Peyer's patch (tissue), 4 donors: Measurements from ENCODE around the gene GTF2A1L. TPM values are rescaled to one million over a fixed set of nuclear protein-coding genes. Genes with fewer than 3 reads are reported as not detected.

Experiments used
- DNase-seq, 3 donors: peaks; one replicate each; pipeline ENCODE4 v3.0.0-alpha.2; 2017 to 2019
- H3K27ac ChIP-seq, 4 donors: fragments of 200-600 bp; sonication (generic); one replicate each; pipeline ENCODE4 v1.5.1; 2016 to 2019
- H3K27me3 ChIP-seq, 2 donors: fragments of 200-600 bp; sonication (generic); one replicate each; pipeline ENCODE4 v1.5.1; 2019
- H3K36me3 ChIP-seq, 3 donors: fragments of 200-600 bp; sonication (generic); one replicate each; pipeline ENCODE4 v1.5.1; 2016 to 2019
- H3K4me1 ChIP-seq, 4 donors: fragments of 200-600 bp; sonication (generic); one replicate each; pipeline ENCODE4 v1.5.1; 2016 to 2019
- H3K4me3 ChIP-seq, 4 donors: fragments of 200-600 bp; sonication (generic); 1 replicate in 3 of 4; 2 replicates in 1 of 4; pipeline ENCODE4 v1.5.1; 2016 to 2019; ENCODE audit warnings: mild to moderate bottlenecking in 1 of 4
- H3K9me3 ChIP-seq, 4 donors: fragments of 200-600 bp; sonication (generic); one replicate each; pipeline ENCODE4 v1.5.1; 2016 to 2019; ENCODE audit warnings: mild to moderate bottlenecking in 1 of 4
- POLR2A ChIP-seq, 2 donors: fragments of 450-650 bp; IDR thresholded peaks; one replicate each; pipeline ENCODE4 v1.5.1; 2017; ENCODE audit warnings: antibody characterized with exemption in 2 of 2, mild to moderate bottlenecking in 2 of 2, moderate library complexity in 2 of 2
- total RNA-seq, 4 donors: library from RNA; depleted of rRNA; stranded (reverse); fragments of >200 nt; gene quantifications; one replicate each; pipeline ENCODE4 v1.1.0, GENCODE V29; 2016
- TF ChIP-seq, protein P1 (sequence below), 6 experiments: fragments of 450-650 bp in 4 of 6; fragments of 200-600 bp in 2 of 6; sonication (generic) in 1 of 6; IDR thresholded peaks; one replicate each; pipeline ENCODE4 v1.5.1; 2017 to 2019; ENCODE audit warnings: antibody characterized with exemption in 6 of 6, mild to moderate bottlenecking in 3 of 6, moderate library complexity in 1 of 6

The GTF2A1L gene
- total RNA-seq, 4 donors from 2014 or later = 0.94 to 11.6 TPM; not detected in 2

DNA sequence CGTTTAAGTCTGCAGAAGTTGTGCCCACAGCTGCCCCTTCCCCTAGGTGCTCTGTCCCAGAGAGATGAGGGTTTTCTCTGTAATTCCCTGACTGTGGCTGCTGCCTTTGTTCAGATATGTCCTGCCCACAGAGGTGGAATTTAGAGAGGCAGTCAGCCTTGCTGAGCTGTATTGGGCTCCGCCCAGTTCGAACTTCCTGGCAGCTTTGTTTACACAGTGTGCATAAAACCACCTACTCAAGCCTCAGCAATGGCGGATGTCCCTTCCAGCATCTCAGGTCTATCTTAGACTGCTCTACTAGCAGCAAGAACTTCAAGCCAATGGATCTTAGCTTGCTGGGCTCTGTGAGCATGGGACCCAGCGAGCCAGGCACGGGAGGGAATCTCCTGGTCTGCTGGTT lies 89.8 kb downstream of the GTF2A1L start:
- no peak for DNase-seq
- TF ChIP-seq, protein P1, sequence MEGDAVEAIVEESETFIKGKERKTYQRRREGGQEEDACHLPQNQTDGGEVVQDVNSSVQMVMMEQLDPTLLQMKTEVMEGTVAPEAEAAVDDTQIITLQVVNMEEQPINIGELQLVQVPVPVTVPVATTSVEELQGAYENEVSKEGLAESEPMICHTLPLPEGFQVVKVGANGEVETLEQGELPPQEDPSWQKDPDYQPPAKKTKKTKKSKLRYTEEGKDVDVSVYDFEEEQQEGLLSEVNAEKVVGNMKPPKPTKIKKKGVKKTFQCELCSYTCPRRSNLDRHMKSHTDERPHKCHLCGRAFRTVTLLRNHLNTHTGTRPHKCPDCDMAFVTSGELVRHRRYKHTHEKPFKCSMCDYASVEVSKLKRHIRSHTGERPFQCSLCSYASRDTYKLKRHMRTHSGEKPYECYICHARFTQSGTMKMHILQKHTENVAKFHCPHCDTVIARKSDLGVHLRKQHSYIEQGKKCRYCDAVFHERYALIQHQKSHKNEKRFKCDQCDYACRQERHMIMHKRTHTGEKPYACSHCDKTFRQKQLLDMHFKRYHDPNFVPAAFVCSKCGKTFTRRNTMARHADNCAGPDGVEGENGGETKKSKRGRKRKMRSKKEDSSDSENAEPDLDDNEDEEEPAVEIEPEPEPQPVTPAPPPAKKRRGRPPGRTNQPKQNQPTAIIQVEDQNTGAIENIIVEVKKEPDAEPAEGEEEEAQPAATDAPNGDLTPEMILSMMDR (IDR thresholded peaks at IDR 0.05) = no peak
- TF ChIP-seq POLR2A (IDR thresholded peaks at IDR 0.05) = no peak
- Histone ChIP-seq H3K36me3 (no peaks in the 10 kb centered on the region), H3K27ac (no peak overlapping the region), H3K4me3 (no peak overlapping the region), H3K27me3 (no peaks in the 10 kb centered on the region), H3K9me3 (no peaks in the 10 kb centered on the region), H3K4me1 (no peaks in the 10 kb centered on the region)

DNA sequence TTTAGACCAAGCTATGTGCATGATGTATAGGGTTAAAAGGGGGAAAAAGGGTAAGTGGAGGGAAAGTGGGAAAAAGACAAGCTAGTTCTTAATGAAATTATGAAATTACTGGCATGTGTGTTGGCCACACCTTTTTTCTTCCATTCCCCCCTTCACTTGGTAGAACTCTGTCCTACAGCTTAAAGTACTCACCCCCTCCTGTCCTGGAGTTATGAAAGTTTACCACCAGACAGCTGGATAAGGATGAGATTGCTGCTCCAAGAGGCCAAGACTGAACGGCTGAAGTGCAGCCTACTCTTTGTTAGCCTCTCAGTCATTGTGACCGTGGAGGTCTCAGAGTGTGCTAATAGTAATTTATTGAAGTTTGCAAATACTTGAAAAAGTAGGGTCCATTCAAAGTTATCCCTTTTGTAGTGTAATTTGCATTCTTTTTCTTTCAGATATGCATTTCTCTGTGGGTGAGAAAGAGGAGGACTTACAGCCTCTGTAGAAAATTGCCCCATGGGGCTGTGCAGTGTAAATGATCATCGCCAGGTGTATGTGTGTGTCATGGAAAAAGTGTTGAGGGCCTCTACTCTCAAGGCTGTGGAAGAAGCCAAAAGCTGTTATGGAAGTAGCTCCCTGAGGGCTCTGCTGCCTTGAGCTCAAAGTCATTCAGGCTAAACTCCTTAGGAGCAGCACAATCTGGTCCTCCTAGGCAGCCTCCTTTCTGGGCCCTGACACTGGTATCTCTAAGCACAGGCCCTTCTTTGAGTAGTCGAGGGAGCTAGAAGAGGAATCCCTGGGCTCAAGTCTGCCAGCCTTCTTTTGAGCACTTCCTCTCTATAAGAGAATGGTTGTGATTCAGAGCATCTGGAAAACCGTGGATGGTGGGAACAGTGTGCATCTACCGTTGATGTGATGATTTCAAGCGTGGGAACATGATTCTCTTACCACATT lies 91.7 kb downstream of the GTF2A1L start:
- H3K4me1 ChIP-seq = no peaks in the 10 kb centered on the region
- TF ChIP-seq, protein P1 (IDR thresholded peaks at IDR 0.05) = no peak
- no peak for TF ChIP-seq POLR2A (IDR thresholded peaks at IDR 0.05)
- no peaks in the 10 kb centered on the region for H3K9me3 ChIP-seq
- DNase-seq = no peak
- no peaks in the 10 kb centered on the region for H3K27me3 ChIP-seq
- H3K4me3 ChIP-seq = no peak overlapping the region
- H3K27ac ChIP-seq = no peak overlapping the region
- H3K36me3 ChIP-seq = no peaks in the 10 kb centered on the region

DNA sequence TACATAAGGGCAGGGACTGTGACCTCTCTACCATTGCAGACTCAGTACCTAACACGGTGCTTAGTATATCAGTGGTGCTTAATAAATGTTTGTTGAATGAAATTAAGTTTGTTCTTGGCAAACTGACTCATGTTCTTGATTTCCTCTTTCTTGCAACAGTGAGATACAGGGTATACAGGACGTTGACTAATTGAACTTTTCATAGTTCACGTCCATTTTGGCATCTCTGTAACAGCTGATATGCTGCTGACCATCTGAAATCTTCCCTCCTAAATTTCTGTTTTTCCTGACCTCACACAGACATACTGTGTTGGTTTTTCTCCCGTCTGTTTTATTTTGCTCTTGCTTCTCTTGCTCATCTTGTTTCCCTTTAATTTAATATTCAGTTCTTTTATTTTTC lies 93.7 kb downstream of the GTF2A1L start:
- H3K36me3 ChIP-seq = no peaks in the 10 kb centered on the region
- H3K4me1 ChIP-seq = no peaks in the 10 kb centered on the region
- H3K4me3 ChIP-seq = no peak overlapping the region
- no peaks in the 10 kb centered on the region for H3K9me3 ChIP-seq
- no peaks in the 10 kb centered on the region for H3K27me3 ChIP-seq
- no peak overlapping the region for H3K27ac ChIP-seq
- no peak for DNase-seq
- no peak for TF ChIP-seq POLR2A (IDR thresholded peaks at IDR 0.05)
- TF ChIP-seq, protein P1 (IDR thresholded peaks at IDR 0.05) = no peak

DNA sequence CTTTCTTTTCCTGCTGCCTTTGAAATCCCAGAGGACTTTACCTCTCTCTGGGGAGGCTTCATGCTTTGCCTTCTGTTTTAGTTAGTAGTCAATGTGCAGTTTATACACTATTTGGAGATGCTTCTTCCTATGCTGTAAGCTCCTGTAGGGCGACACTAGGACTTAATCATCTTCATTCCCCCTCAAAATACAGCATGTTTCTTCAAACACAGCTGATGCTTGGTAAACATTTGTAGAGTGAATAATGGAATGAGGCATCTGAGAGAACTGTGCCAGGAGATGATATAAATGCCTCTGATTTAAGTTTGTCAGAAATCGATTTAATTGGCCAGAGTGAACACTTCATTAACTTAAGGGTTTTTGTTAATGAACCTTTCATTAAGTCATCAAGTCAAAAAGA lies 94.5 kb downstream of the GTF2A1L start:
- H3K36me3 ChIP-seq = no peaks in the 10 kb centered on the region
- no peak overlapping the region for H3K27ac ChIP-seq
- TF ChIP-seq POLR2A (IDR thresholded peaks at IDR 0.05) = no peak
- TF ChIP-seq, protein P1 (IDR thresholded peaks at IDR 0.05) = no peak
- no peaks in the 10 kb centered on the region for H3K9me3 ChIP-seq
- no peaks in the 10 kb centered on the region for H3K4me1 ChIP-seq
- H3K27me3 ChIP-seq = no peaks in the 10 kb centered on the region
- no peak overlapping the region for H3K4me3 ChIP-seq
- no peak for DNase-seq

DNA sequence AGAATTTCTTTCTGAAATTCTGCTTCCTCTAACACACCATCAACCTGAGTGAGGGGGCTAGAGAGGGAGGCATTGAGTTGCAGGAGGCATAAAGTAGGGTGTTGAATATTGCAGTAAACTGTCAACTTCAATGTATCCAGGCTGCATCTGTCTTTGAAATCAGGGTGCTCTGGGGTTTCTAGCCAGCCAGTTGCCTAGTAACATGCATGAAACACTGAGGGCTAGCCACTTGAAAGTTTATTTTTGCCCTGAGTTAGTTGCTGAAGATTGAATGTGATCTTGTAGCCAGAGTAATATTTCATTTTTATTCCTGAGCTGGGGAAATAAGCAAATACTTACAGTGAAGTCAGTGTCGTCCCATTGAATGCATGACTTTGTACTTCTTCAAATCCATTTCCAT lies 96.0 kb downstream of the GTF2A1L start:
- Histone ChIP-seq H3K4me1 (no peaks in the 10 kb centered on the region), H3K4me3 (no peak overlapping the region), H3K9me3 (no peaks in the 10 kb centered on the region), H3K27me3 (no peaks in the 10 kb centered on the region), H3K36me3 (no peaks in the 10 kb centered on the region), H3K27ac (no peak overlapping the region)
- no peak for DNase-seq
- TF ChIP-seq POLR2A (IDR thresholded peaks at IDR 0.05) = no peak
- TF ChIP-seq, protein P1 (IDR thresholded peaks at IDR 0.05) = no peak
